T-cell (primary cell): ENCODE data around the gene SELENOM. TPM values are rescaled to one million over a fixed set of nuclear protein-coding genes. Genes with fewer than 3 reads are reported as not detected.

Experiments used
- ATAC-seq, 4 experiments: fragments of 200-7000 bp in 3 of 4; fragments of 150-1000 bp in 1 of 4; cut with Tn5 transposase; replicated peaks in 1 of 4; 1 replicate in 3 of 4; 2 replicates in 1 of 4; pipeline ENCODE4 v1.10.0; 2021; ENCODE audit warnings: moderate library complexity in 3 of 4, mild to moderate bottlenecking in 2 of 4, moderate number of reproducible peaks in 1 of 4
- CTCF ChIA-PET, 2 donors: fragments of 300-600 bp; sonication (Branson Sonifier 250); formaldehyde crosslinking; loops; one replicate each; lab custom pipeline; 2022; ENCODE audit warnings: antibody characterized with exemption in 2 of 2; lab: Charles Lee
- POLR2A ChIA-PET, 2 donors: fragments of 300-600 bp; sonication (Branson Sonifier 250); formaldehyde crosslinking; loops; one replicate each; lab custom pipeline; 2022; ENCODE audit warnings: antibody characterized with exemption in 2 of 2; lab: Charles Lee
- DNase-seq, 35 experiments: peaks; one replicate each; pipeline versions ENCODE4 v3.0.0 to v3.0.0-alpha.2; 2013 to 2023
- H3K27ac ChIP-seq: one replicate; pipeline ENCODE4 v1.5.1; 2013; ENCODE audit warnings: low read length
- H3K27me3 ChIP-seq, 2 experiments: replicated peaks in 1 of 2; 1 replicate in 1 of 2; 2 replicates in 1 of 2; pipeline versions ENCODE4 v1.6.1 to v1.7.0; 2013; ENCODE audit warnings: low read length in 1 of 2, mixed read lengths in 1 of 2; ENCODE audit not compliant: control insufficient read depth in 2 of 2, insufficient read depth in 2 of 2; ENCODE audit errors: extremely low read depth in 1 of 2
- H3K36me3 ChIP-seq, 2 donors: 1 replicate in 1 of 2; 2 replicates in 1 of 2; pipeline versions ENCODE4 v1.6.1 to v1.7.0; 2013; ENCODE audit warnings: low read length in 1 of 2; ENCODE audit not compliant: control insufficient read depth in 2 of 2, insufficient read depth in 1 of 2; ENCODE audit errors: extremely low read depth in 1 of 2
- H3K4me1 ChIP-seq, 2 experiments: 1 replicate in 1 of 2; 2 replicates in 1 of 2; pipeline versions ENCODE4 v1.6.1 to v1.7.0; 2013; ENCODE audit warnings: low read length in 2 of 2, mixed read lengths in 1 of 2; ENCODE audit not compliant: insufficient read depth in 2 of 2, control insufficient read depth in 1 of 2; ENCODE audit errors: extremely low read depth in 1 of 2
- H3K4me3 ChIP-seq, 2 donors: 1 replicate in 1 of 2; 2 replicates in 1 of 2; pipeline versions ENCODE4 v1.5.1 to v1.7.0; 2013; ENCODE audit warnings: mild to moderate bottlenecking in 2 of 2, low read length in 1 of 2, moderate library complexity in 1 of 2; ENCODE audit not compliant: control insufficient read depth in 1 of 2; ENCODE audit errors: extremely low read depth in 1 of 2
- H3K9me3 ChIP-seq: 2 replicates; pipeline ENCODE4 v1.7.0; 2013
- H3K27ac Mint-ChIP-seq, 2 donors: one replicate each; pipeline ENCODE4 v1.8.0; 2020 to 2021; ENCODE audit warnings: mild to moderate bottlenecking in 2 of 2, mixed read lengths in 2 of 2
- H3K27me3 Mint-ChIP-seq, 2 donors: one replicate each; pipeline ENCODE4 v1.8.0; 2021 to 2022; ENCODE audit warnings: mixed read lengths in 2 of 2
- H3K36me3 Mint-ChIP-seq: one replicate; pipeline ENCODE4 v1.8.0; 2021; ENCODE audit warnings: mixed read lengths
- H3K4me1 Mint-ChIP-seq, 3 donors: one replicate each; pipeline ENCODE4 v1.8.0; 2020 to 2022; ENCODE audit warnings: mixed read lengths in 3 of 3, mild to moderate bottlenecking in 1 of 3
- H3K4me3 Mint-ChIP-seq, 3 donors: one replicate each; pipeline ENCODE4 v1.8.0; 2020 to 2022; ENCODE audit warnings: mild to moderate bottlenecking in 3 of 3, mixed read lengths in 3 of 3, moderate library complexity in 3 of 3
- H3K9me3 Mint-ChIP-seq, 3 donors: one replicate each; pipeline ENCODE4 v1.8.0; 2020 to 2022; ENCODE audit warnings: mixed read lengths in 3 of 3
- WGBS: methylation state at CpG from one replicate; pipeline ENCODE4 v1.1.5; 2013; ENCODE audit warnings: missing lambda C conversion rate; ENCODE audit not compliant: insufficient coverage; 5-methylcytosine and 5-hydroxymethylcytosine counted together
- total RNA-seq, 35 experiments: library from RNA in 6 of 35; stranded (reverse) in 6 of 35; fragments of 120-200 nt in 1 of 35; gene quantifications; one replicate each; pipeline versions ENCODE4 v1.2.1 to v1.2.4 and lab custom pipeline; 2013 to 2026

The SELENOM gene
- total RNA-seq, 5 donors from 2014 or later (not counting 1 experiment from before 2014, with no cell fraction given), result 46.4 to 67.8 (median 53.7) TPM

DNA sequence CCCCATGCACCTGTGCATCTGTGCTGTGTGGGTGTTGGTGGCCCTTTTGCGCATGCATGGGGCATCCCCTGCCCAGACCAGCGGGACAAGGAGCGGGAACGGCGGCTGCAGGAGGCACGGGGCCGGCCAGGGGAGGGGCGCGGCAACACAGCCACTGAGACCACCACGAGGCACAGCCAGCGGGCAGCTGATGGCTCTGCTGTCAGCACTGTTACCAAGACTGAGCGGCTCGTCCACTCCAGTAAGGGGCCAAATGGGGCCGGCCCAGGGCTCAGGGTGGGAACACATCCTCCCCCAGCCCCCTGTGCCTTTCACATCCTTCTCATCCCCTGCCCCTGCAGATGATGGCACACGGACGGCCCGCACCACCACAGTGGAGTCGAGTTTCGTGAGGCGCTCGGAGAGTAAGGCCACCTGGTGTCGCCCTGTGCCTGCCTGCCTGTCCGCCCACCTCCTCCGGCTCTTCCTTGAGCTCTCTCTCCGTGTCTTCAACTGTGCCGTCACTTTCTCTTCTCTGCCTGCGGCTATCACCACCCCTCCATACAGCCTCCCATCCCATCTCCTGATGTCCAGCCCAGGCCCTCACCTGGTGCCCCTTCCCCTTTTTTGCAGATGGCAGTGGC is 10.6 kb downstream of the SELENOM start:
- Mint-ChIP-seq H3K27ac (no peak overlapping the region), H3K27me3 (no peaks in the 10 kb centered on the region), H3K9me3 (no peaks in the 10 kb centered on the region), H3K36me3 (no peaks in the 10 kb centered on the region), H3K4me3 (no peak overlapping the region), H3K4me1 (no peaks in the 10 kb centered on the region)
- 94% methylated on average over 16 of the region's 27 CpGs for WGBS
- Histone ChIP-seq H3K27ac (no peak overlapping the region), H3K27me3 (no peaks in the 10 kb centered on the region), H3K36me3 (no peaks in the 10 kb centered on the region), H3K4me3 (no peak overlapping the region), H3K9me3 (no peaks in the 10 kb centered on the region), H3K4me1 (no peaks in the 10 kb centered on the region)
- CTCF ChIA-PET, result interaction anchor here in 1 of 2 donors (0.5 kb wide), 1 partner anchor 145 kb away, joined by 3 read pairs; no protein-coding TSS in a partner anchor
- DNase-seq (no peak), ATAC-seq (no peak)
- POLR2A ChIA-PET, result no interaction called here

GRCh38 chr22:31095637-31096249 is 11.6 kb downstream of the SELENOM start:
- WGBS, result 95% methylated on average over 3 of the region's 3 CpGs
- no peaks in the 10 kb centered on the region for H3K36me3 ChIP-seq
- no peak overlapping the region for H3K27ac ChIP-seq
- no peaks in the 10 kb centered on the region for H3K27me3 ChIP-seq
- no peak overlapping the region for H3K4me3 ChIP-seq
- H3K4me1 ChIP-seq, result no peaks in the 10 kb centered on the region
- Mint-ChIP-seq H3K27ac (no peak overlapping the region), H3K36me3 (no peaks in the 10 kb centered on the region), H3K27me3 (no peaks in the 10 kb centered on the region), H3K9me3 (no peaks in the 10 kb centered on the region), H3K4me3 (no peak overlapping the region), H3K4me1 (no peaks in the 10 kb centered on the region)
- CTCF ChIA-PET, result interaction anchor here (0.5 to 1.1 kb wide), 2 partner anchors 10 to 308 kb away, joined by 4 to 5 read pairs; no protein-coding TSS in a partner anchor
- no peak for DNase-seq
- POLR2A ChIA-PET, result no interaction called here
- H3K9me3 ChIP-seq, result no peaks in the 10 kb centered on the region
- ATAC-seq, result no peak

DNA sequence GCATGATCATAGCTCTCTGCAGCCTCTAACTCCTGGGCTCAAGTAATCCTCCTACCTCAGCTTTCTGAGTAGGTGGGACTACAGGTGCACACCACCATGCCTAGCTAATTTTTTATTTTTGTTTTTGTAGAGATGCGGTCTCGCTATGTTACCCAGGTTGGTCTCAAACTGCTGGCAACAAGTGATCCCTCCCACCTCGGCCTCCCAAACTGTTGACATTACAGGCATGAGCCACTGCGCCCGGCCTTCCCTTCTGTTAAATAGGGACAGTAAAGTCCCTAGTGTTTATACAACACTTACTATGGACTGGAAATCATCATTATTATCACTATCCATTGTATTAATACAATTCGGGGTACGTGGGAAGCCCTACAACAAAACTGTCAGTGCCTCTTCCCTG is 12.6 kb downstream of the SELENOM start:
- H3K27ac Mint-ChIP-seq, result no peak overlapping the region
- H3K9me3 ChIP-seq, result no peaks in the 10 kb centered on the region
- H3K4me1 ChIP-seq, result no peaks in the 10 kb centered on the region
- no peak overlapping the region for H3K4me3 ChIP-seq
- H3K27me3 ChIP-seq, result no peaks in the 10 kb centered on the region
- no peak overlapping the region for H3K27ac ChIP-seq
- CTCF ChIA-PET, result interaction anchor here in 1 of 2 donors (1.5 kb wide), 1 partner anchor 138 kb away, joined by 4 read pairs; no protein-coding TSS in a partner anchor
- no peaks in the 10 kb centered on the region for H3K36me3 Mint-ChIP-seq
- no peaks in the 10 kb centered on the region for H3K9me3 Mint-ChIP-seq
- no peaks in the 10 kb centered on the region for H3K27me3 Mint-ChIP-seq
- DNase-seq (no peak), ATAC-seq (no peak)
- H3K4me3 Mint-ChIP-seq, result no peak overlapping the region
- H3K4me1 Mint-ChIP-seq, result no peaks in the 10 kb centered on the region
- 92% methylated on average over 2 of the region's 7 CpGs for WGBS
- POLR2A ChIA-PET, result no interaction called here
- no peaks in the 10 kb centered on the region for H3K36me3 ChIP-seq

- ChIA-PET POLR2A (interaction anchor here in 1 of 2 donors (0.6 kb wide), 1 partner anchor 1406 kb away, joined by 4 read pairs; no protein-coding TSS in a partner anchor), CTCF (interaction anchor here in 1 of 2 donors (0.6 to 1.5 kb wide), 2 partner anchors 139 to 1414 kb away, joined by 3 to 4 read pairs; no protein-coding TSS in a partner anchor)
- 73% methylated on average over 2 of the region's 5 CpGs for whole genome bisulfite sequencing
- Mint-ChIP-seq H3K4me3 (no peak overlapping the region), H3K27me3 (no peaks in the 10 kb centered on the region), H3K36me3 (no peaks in the 10 kb centered on the region), H3K27ac (no peak overlapping the region), H3K9me3 (no peaks in the 10 kb centered on the region), H3K4me1 (no peaks in the 10 kb centered on the region)
- H3K27me3 ChIP-seq, result no peaks in the 10 kb centered on the region
- no peaks in the 10 kb centered on the region for H3K4me1 ChIP-seq
- no peak overlapping the region for H3K27ac ChIP-seq
- ATAC-seq, result no peak
- no peaks in the 10 kb centered on the region for H3K9me3 ChIP-seq
- H3K36me3 ChIP-seq, result no peaks in the 10 kb centered on the region
- DNase-seq, result no peak
- no peak overlapping the region for H3K4me3 ChIP-seq
These were observed 13.3 kb downstream of the SELENOM start for GRCh38 chr22:31094021-31094551.

DNA sequence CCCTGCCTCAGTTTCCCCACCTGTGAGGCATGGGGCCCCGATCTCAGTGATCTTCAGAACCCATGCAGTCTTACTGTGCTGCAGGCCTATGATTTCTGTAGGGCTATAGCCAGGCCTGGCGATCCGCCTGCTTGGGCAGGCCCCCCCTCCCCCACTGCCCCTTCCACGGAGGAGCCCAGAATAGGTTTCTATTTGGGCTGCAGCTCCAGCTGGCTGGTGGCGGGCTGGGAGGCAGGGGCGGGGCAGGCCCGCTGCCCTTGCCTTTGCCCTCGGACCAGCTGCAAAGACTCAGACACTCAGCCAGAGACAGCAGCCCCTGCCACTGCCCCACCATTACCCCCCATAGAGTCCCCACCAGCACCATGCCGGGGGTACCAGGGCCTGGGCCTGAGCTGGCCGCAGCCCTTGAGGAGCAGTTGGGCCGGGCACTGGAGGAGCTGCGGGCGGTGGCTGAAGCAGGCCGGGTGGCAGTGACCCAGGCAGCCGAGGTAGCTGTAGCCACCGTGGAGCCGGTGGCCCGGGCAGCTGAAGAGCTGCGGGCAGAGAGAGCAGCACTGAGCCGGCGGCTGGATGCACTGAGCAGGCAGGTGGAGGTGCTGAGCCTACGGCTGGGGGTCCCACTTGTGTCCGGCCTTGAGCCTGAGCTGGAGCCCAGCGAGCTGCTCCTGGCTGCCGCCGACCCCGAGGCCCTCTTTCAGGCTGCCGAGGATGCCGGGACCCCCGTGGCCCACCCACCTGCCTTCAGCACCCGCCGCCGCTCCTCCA is 14.1 kb downstream of the SELENOM start:
- H3K36me3 Mint-ChIP-seq, result no peaks in the 10 kb centered on the region
- no peaks in the 10 kb centered on the region for H3K27me3 Mint-ChIP-seq
- ChIA-PET POLR2A (no interaction called here), CTCF (interaction anchor here in 1 of 2 donors (0.6 to 1.5 kb wide), 2 partner anchors 140 to 1413 kb away, joined by 3 to 4 read pairs; no protein-coding TSS in a partner anchor)
- H3K9me3 Mint-ChIP-seq, result no peaks in the 10 kb centered on the region
- no peaks in the 10 kb centered on the region for H3K4me1 Mint-ChIP-seq
- Histone ChIP-seq H3K4me3 (no peak overlapping the region), H3K27ac (no peak overlapping the region), H3K4me1 (no peaks in the 10 kb centered on the region), H3K27me3 (no peaks in the 10 kb centered on the region), H3K36me3 (peaks cover 0 to under 1% of the 10 kb centered on the region in 2 donors), H3K9me3 (no peaks in the 10 kb centered on the region)
- 94% methylated on average over 32 of the region's 33 CpGs for WGBS
- H3K4me3 Mint-ChIP-seq, result no peak overlapping the region
- DNase-seq (no peak), ATAC-seq (no peak)
- no peak overlapping the region for H3K27ac Mint-ChIP-seq

DNA sequence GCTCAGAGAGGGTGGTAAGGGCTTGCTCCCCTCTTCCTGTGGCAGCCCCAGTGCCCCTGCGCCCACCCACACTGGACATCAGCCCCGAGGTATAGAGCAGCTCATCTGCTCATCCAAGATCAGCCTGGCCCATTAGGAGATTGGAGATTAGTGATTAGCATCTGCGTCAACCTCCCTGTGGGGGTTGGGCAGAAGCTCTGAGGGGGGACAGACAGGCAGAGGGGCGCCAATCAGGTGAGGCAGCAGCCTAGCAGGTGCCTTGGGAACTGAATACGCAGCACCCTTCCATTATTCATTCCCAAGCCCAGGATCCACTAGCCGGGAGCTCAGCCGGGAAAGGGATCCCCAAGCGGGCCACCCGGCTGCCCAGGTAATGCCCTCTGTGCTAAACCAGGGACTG is 15.2 kb downstream of the SELENOM start:
- no peaks in the 10 kb centered on the region for H3K9me3 Mint-ChIP-seq
- ChIA-PET POLR2A (no interaction called here), CTCF (interaction anchor here in 1 of 2 donors (0.6 kb wide), 1 partner anchor 485 kb away, joined by 3 read pairs; the partner anchor contains the start of gene TCN2)

More for the DNA sequence above, 15.2 kb downstream of the SELENOM start:
- Mint-ChIP-seq H3K4me1 (no peaks in the 10 kb centered on the region), H3K4me3 (no peak overlapping the region), H3K36me3 (no peaks in the 10 kb centered on the region), H3K27ac (no peak overlapping the region), H3K27me3 (no peaks in the 10 kb centered on the region)
- no CpG with 5 or more reads among the region's 9 CpGs for WGBS
- Histone ChIP-seq H3K27ac (no peak overlapping the region), H3K4me3 (no peak overlapping the region), H3K36me3 (peaks cover 0 to 6% of the 10 kb centered on the region in 2 donors), H3K9me3 (no peaks in the 10 kb centered on the region), H3K4me1 (no peaks in the 10 kb centered on the region), H3K27me3 (no peaks in the 10 kb centered on the region)
- ATAC-seq, result no peak
- DNase-seq, result no peak
